Chondrocyte (in vitro differentiated cells): ENCODE data around the gene PTPRK. TPM values are rescaled to one million over a fixed set of nuclear protein-coding genes. Genes with fewer than 3 reads are reported as not detected.

Experiments used
- DNase-seq: peaks from one replicate; pipeline ENCODE4 v3.0.0; 2021; ENCODE audit warnings: mixed read lengths, low spot score
- H3K27ac Mint-ChIP-seq: one replicate; pipeline ENCODE4 v1.8.0; 2021; ENCODE audit warnings: mild to moderate bottlenecking, moderate library complexity, mixed read lengths; ENCODE audit not compliant: unreplicated experiment
- H3K27me3 Mint-ChIP-seq: 2 replicates; pipeline ENCODE4 v1.8.0; 2021; ENCODE audit warnings: low read depth, mixed read lengths
- H3K36me3 Mint-ChIP-seq: 2 replicates; pipeline ENCODE4 v1.8.0; 2021; ENCODE audit warnings: low read depth, mixed read lengths
- H3K4me1 Mint-ChIP-seq: 2 replicates; pipeline ENCODE4 v1.8.0; 2021; ENCODE audit warnings: low read depth, mild to moderate bottlenecking, mixed read lengths
- H3K4me3 Mint-ChIP-seq: one replicate; pipeline ENCODE4 v1.8.0; 2021; ENCODE audit warnings: mild to moderate bottlenecking, moderate library complexity, mixed read lengths; ENCODE audit not compliant: unreplicated experiment
- H3K9me3 Mint-ChIP-seq: 2 replicates; pipeline ENCODE4 v1.8.0; 2021; ENCODE audit warnings: low read depth, mixed read lengths
- CTCF ChIP-seq: fragments of 200-600 bp; sonication (generic); IDR thresholded peaks from 2 replicates; pipeline ENCODE4 v1.5.0; 2021; ENCODE audit warnings: antibody characterized with exemption, mild to moderate bottlenecking, moderate library complexity
- total RNA-seq: library from RNA; stranded (reverse); gene quantifications from 3 replicates; pipeline ENCODE4 v1.2.1, GENCODE V29; 2021

PTPRK gene
- total RNA-seq, 1 donor from 2014 or later, result 63.3 TPM

GRCh38 chr6:128280066-128280465 lies 240.3 kb downstream of the PTPRK start:
- TF ChIP-seq CTCF, result no peak
- Mint-ChIP-seq H3K4me3 (no peak overlapping the region), H3K9me3 (no peaks in the 10 kb centered on the region), H3K4me1 (peaks cover 28% of the 10 kb centered on the region), H3K27me3 (no peaks in the 10 kb centered on the region), H3K27ac (no peak overlapping the region), H3K36me3 (no peaks in the 10 kb centered on the region)
- no peak for DNase-seq

- Mint-ChIP-seq H3K4me1 (peaks cover 24% of the 10 kb centered on the region), H3K9me3 (no peaks in the 10 kb centered on the region)
Measured at GRCh38 chr6:128278836-128279235, 241.6 kb downstream of the PTPRK start.

GRCh38 chr6:128277379-128277778 lies 243.0 kb downstream of the PTPRK start:
- DNase-seq, result no peak
- H3K4me3 Mint-ChIP-seq, result no peak overlapping the region
- H3K36me3 Mint-ChIP-seq, result no peaks in the 10 kb centered on the region
- no peak overlapping the region for H3K27ac Mint-ChIP-seq
- no peak for TF ChIP-seq CTCF
- H3K27me3 Mint-ChIP-seq, result no peaks in the 10 kb centered on the region
- H3K4me1 Mint-ChIP-seq, result peaks cover 23% of the 10 kb centered on the region
- no peaks in the 10 kb centered on the region for H3K9me3 Mint-ChIP-seq

More at GRCh38 chr6:128278836-128279235, 241.6 kb downstream of the PTPRK start:
- Mint-ChIP-seq H3K36me3 (no peaks in the 10 kb centered on the region), H3K4me3 (no peak overlapping the region), H3K27ac (no peak overlapping the region), H3K27me3 (no peaks in the 10 kb centered on the region)
- no peak for TF ChIP-seq CTCF
- no peak for DNase-seq

GRCh38 chr6:128276311-128276710 lies 244.1 kb downstream of the PTPRK start:
- no peak for TF ChIP-seq CTCF
- H3K4me3 Mint-ChIP-seq, result no peak overlapping the region
- H3K27ac Mint-ChIP-seq, result no peak overlapping the region
- DNase-seq, result no peak
- H3K4me1 Mint-ChIP-seq, result peaks cover 25% of the 10 kb centered on the region
- no peaks in the 10 kb centered on the region for H3K36me3 Mint-ChIP-seq
- no peaks in the 10 kb centered on the region for H3K9me3 Mint-ChIP-seq
- no peaks in the 10 kb centered on the region for H3K27me3 Mint-ChIP-seq

GRCh38 chr6:128275681-128276080 lies 244.7 kb downstream of the PTPRK start:
- TF ChIP-seq CTCF, result no peak
- no peak for DNase-seq
- H3K27ac Mint-ChIP-seq, result no peak overlapping the region
- H3K9me3 Mint-ChIP-seq, result no peaks in the 10 kb centered on the region
- H3K27me3 Mint-ChIP-seq, result no peaks in the 10 kb centered on the region
- H3K4me1 Mint-ChIP-seq, result peaks cover 28% of the 10 kb centered on the region
- no peaks in the 10 kb centered on the region for H3K36me3 Mint-ChIP-seq
- H3K4me3 Mint-ChIP-seq, result no peak overlapping the region
